Panc1 (cell line): ENCODE data around the gene TFAM.

Experiments used
- POLR2AphosphoS5 ChIP-seq: IDR thresholded peaks from 2 replicates; pipeline ENCODE4 v1.6.1; 2012; ENCODE audit warnings: mild to moderate bottlenecking, low read depth, low read length, moderate library complexity
- TF ChIP-seq, protein P1 (sequence below): fragments of 450-650 bp; IDR thresholded peaks from 2 replicates; pipeline ENCODE4 v1.5.1; 2017; ENCODE audit warnings: mild to moderate bottlenecking

DNA sequence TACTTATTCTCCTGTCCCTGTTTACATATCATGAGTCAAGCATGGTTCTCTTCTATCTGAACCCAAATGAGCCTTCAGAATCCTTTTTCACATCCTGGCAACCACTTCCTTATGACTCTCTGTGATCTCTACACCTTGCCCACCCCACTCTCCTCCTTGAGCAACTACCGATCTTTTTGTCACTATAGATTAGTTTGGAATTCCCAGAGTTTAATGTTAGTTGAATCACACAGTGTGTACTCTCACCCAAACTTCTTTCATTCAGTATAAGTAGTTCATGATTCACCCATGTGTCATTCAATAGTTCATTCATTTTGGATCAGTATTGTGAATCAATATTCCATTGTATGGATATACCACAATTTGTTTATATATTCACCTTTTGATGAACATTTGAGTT lies 55.3 kb downstream of the TFAM start:
- no peak for TF ChIP-seq POLR2AphosphoS5
- TF ChIP-seq, protein P1, sequence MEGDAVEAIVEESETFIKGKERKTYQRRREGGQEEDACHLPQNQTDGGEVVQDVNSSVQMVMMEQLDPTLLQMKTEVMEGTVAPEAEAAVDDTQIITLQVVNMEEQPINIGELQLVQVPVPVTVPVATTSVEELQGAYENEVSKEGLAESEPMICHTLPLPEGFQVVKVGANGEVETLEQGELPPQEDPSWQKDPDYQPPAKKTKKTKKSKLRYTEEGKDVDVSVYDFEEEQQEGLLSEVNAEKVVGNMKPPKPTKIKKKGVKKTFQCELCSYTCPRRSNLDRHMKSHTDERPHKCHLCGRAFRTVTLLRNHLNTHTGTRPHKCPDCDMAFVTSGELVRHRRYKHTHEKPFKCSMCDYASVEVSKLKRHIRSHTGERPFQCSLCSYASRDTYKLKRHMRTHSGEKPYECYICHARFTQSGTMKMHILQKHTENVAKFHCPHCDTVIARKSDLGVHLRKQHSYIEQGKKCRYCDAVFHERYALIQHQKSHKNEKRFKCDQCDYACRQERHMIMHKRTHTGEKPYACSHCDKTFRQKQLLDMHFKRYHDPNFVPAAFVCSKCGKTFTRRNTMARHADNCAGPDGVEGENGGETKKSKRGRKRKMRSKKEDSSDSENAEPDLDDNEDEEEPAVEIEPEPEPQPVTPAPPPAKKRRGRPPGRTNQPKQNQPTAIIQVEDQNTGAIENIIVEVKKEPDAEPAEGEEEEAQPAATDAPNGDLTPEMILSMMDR, result no peak
